Thoracic aorta (tissue), 2 donors: Measurements from ENCODE around the gene HOXD8. TPM values are rescaled to one million over a fixed set of nuclear protein-coding genes. Genes with fewer than 3 reads are reported as not detected.

Source experiments
- ATAC-seq: fragments of 150-250 bp; one replicate; pipeline ENCODE4 v1.8.0; 2017; ENCODE audit warnings: low read depth; ENCODE audit not compliant: insufficient number of reproducible peaks, low FRiP score
- DNase-seq: peaks from one replicate; pipeline ENCODE4 v3.0.0-alpha.2; 2020; ENCODE audit warnings: low spot score
- H3K27ac ChIP-seq, 2 donors: fragments of 200-600 bp; sonication (generic); 1 replicate in 1 of 2; 2 replicates in 1 of 2; pipeline ENCODE4 v1.5.1; 2016; ENCODE audit warnings: mild to moderate bottlenecking in 2 of 2, moderate library complexity in 2 of 2
- H3K27me3 ChIP-seq: fragments of 200-600 bp; sonication (generic); replicated peaks from 2 replicates; pipeline ENCODE4 v1.6.0; 2016; ENCODE audit warnings: mild to moderate bottlenecking; ENCODE audit not compliant: insufficient read depth
- H3K36me3 ChIP-seq: fragments of 200-600 bp; sonication (generic); one replicate; pipeline ENCODE4 v1.5.1; 2016
- H3K4me1 ChIP-seq, 2 donors: fragments of 200-600 bp; sonication (generic); 1 replicate in 1 of 2; 2 replicates in 1 of 2; pipeline versions ENCODE4 v1.5.1 to v1.6.0; 2016; ENCODE audit warnings: low read depth in 2 of 2, mild to moderate bottlenecking in 1 of 2; ENCODE audit not compliant: control insufficient read depth in 1 of 2
- H3K4me3 ChIP-seq: fragments of 200-600 bp; sonication (generic); 2 replicates; pipeline ENCODE4 v1.5.1; 2016; ENCODE audit warnings: mild to moderate bottlenecking
- H3K9me3 ChIP-seq: fragments of 200-600 bp; sonication (generic); 2 replicates; pipeline ENCODE4 v1.5.1; 2016
- CTCF ChIP-seq: fragments of 200-600 bp; sonication (generic); IDR thresholded peaks from one replicate; pipeline ENCODE4 v1.5.1; 2019; ENCODE audit warnings: antibody characterized with exemption
- total RNA-seq, 2 donors: library from RNA; depleted of rRNA; stranded (reverse); fragments of >200 nt; gene quantifications; one replicate each; pipeline versions ENCODE4 v1.1.0 to v1.2.3, GENCODE V29; 2016

The HOXD8 gene
- total RNA-seq, 2 donors from 2014 or later = 3.9 to 11.2 TPM

- H3K27ac ChIP-seq = no peak overlapping the region
Measured at GRCh38 chr2:176124947-176125771, 4.3 kb upstream of the HOXD8 start.

GRCh38 chr2:176125772-176126054, 3.8 kb upstream of the HOXD8 start:
- H3K27me3 ChIP-seq = peaks cover 20% of the 10 kb centered on the region

More at GRCh38 chr2:176124947-176125771, 4.3 kb upstream of the HOXD8 start:
- TF ChIP-seq CTCF = no peak
- Histone ChIP-seq H3K4me1 (peaks cover 7 to 42% of the 10 kb centered on the region in 2 donors), H3K9me3 (no peaks in the 10 kb centered on the region), H3K27me3 (peaks cover 26% of the 10 kb centered on the region), H3K4me3 (no peak overlapping the region), H3K36me3 (no peaks in the 10 kb centered on the region)
- no peak for DNase-seq
- ATAC-seq = no peak

GRCh38 chr2:176126929-176127773, 2.4 kb upstream of the HOXD8 start:
- Histone ChIP-seq H3K4me3 (no peak overlapping the region), H3K27ac (no peak overlapping the region), H3K36me3 (no peaks in the 10 kb centered on the region), H3K9me3 (no peaks in the 10 kb centered on the region), H3K4me1 (peaks cover 7 to 47% of the 10 kb centered on the region in 2 donors), H3K27me3 (peaks cover 6% of the 10 kb centered on the region)
- no peak for ATAC-seq
- peak; percentile 95 for TF ChIP-seq CTCF
- no peak for DNase-seq

More at GRCh38 chr2:176125772-176126054, 3.8 kb upstream of the HOXD8 start:
- TF ChIP-seq CTCF = no peak
- Histone ChIP-seq H3K27ac (no peak overlapping the region), H3K9me3 (no peaks in the 10 kb centered on the region), H3K4me3 (no peak overlapping the region), H3K36me3 (no peaks in the 10 kb centered on the region), H3K4me1 (peaks cover 7 to 42% of the 10 kb centered on the region in 2 donors)
- DNase-seq = no peak
- ATAC-seq = no peak

GRCh38 chr2:176127774-176128072, 1.8 kb upstream of the HOXD8 start:
- no peak for ATAC-seq
- peaks cover under 1% of the 10 kb centered on the region for H3K27me3 ChIP-seq
- H3K9me3 ChIP-seq = no peaks in the 10 kb centered on the region
- DNase-seq = no peak
- H3K36me3 ChIP-seq = no peaks in the 10 kb centered on the region
- H3K27ac ChIP-seq = no peak overlapping the region
- H3K4me1 ChIP-seq = peaks cover 7 to 41% of the 10 kb centered on the region in 2 donors
- no peak for TF ChIP-seq CTCF
- H3K4me3 ChIP-seq = no peak overlapping the region
